HEK293 (cell line): ENCODE measurements around the gene CD96.

ENCODE experiments used
- CTCF ChIA-PET: fragments of 350-600 bp; formaldehyde crosslinking; extraction: SDS; loops from one replicate; lab custom pipeline; 2021; ENCODE audit warnings: antibody characterized with exemption; lab: Yijun Ruan, JAX
- POLR2A ChIA-PET: fragments of 300-600 bp; formaldehyde crosslinking; extraction: SDS; loops from one replicate; lab custom pipeline; 2020; ENCODE audit warnings: antibody characterized with exemption, inconsistent platforms; lab: Yijun Ruan, JAX
- H3K27ac ChIP-seq: fragments of 200-500 bp; sonication (Bioruptor generic); 2 replicates; pipeline ENCODE4 v1.5.1; 2014; ENCODE audit warnings: low read depth, low read length, control low read depth, inconsistent platforms; ENCODE audit errors: extremely low read depth
- H3K36me3 ChIP-seq, 2 experiments: fragments of 200-500 bp in 1 of 2; sonication (Bioruptor generic) in 1 of 2; 1 replicate in 1 of 2; 2 replicates in 1 of 2; pipeline ENCODE4 v1.5.1; 2014 to 2017; ENCODE audit warnings: inconsistent platforms in 2 of 2, low read length in 2 of 2; ENCODE audit not compliant: control insufficient read depth in 2 of 2, insufficient read depth in 1 of 2
- H3K4me1 ChIP-seq: fragments of 200-500 bp; sonication (Bioruptor generic); 2 replicates; pipeline ENCODE4 v1.5.1; 2014; ENCODE audit warnings: mild to moderate bottlenecking, low read length, inconsistent platforms; ENCODE audit not compliant: control insufficient read depth, insufficient read depth
- H3K4me3 ChIP-seq: 2 replicates; pipeline ENCODE4 v1.5.1; 2011; ENCODE audit warnings: low read depth, mild to moderate bottlenecking, control low read depth, low read length, moderate library complexity
- H3K9me3 ChIP-seq: fragments of 200-500 bp; sonication (Bioruptor generic); 2 replicates; pipeline ENCODE4 v1.5.1; 2014; ENCODE audit warnings: low read depth, low read length, inconsistent platforms; ENCODE audit not compliant: control insufficient read depth, insufficient read depth
- GLI4 ChIP-seq: fragments of 450-650 bp; formaldehyde crosslinking; IDR thresholded peaks from 2 replicates; pipeline ENCODE4 v1.5.1; 2016; ENCODE audit warnings: missing biosample characterization, missing genetic modification characterization
- HOXD13 ChIP-seq: sonication (generic); formaldehyde crosslinking; IDR thresholded peaks from 2 replicates; pipeline ENCODE4 v1.8.0; 2022; ENCODE audit warnings: missing genetic modification reagents, borderline replicate concordance
- KLF10 ChIP-seq: fragments of 450-650 bp; IDR thresholded peaks from 2 replicates; pipeline ENCODE4 v1.5.1; 2018; ENCODE audit warnings: missing biosample characterization, mild to moderate bottlenecking, missing genetic modification characterization
- SETDB1 ChIP-seq: IDR thresholded peaks from one replicate; pipeline ENCODE4 v1.6.1; 2017; ENCODE audit warnings: mild to moderate bottlenecking, low read length, moderate library complexity, mixed read lengths; ENCODE audit not compliant: insufficient read length
- SP3 ChIP-seq: fragments of 450-650 bp; formaldehyde crosslinking; IDR thresholded peaks from 2 replicates; pipeline ENCODE4 v1.5.1; 2016; ENCODE audit warnings: missing biosample characterization, missing genetic modification characterization
- YY2 ChIP-seq: fragments of 450-650 bp; formaldehyde crosslinking; IDR thresholded peaks from 2 replicates; pipeline ENCODE4 v1.5.1; 2016; ENCODE audit warnings: missing biosample characterization, missing genetic modification characterization
- ZBTB48 ChIP-seq: fragments of 450-650 bp; formaldehyde crosslinking; IDR thresholded peaks from 2 replicates; pipeline ENCODE4 v1.5.1; 2016; ENCODE audit warnings: missing biosample characterization, missing genetic modification characterization
- ZBTB49 ChIP-seq: fragments of 450-650 bp; formaldehyde crosslinking; IDR thresholded peaks from 2 replicates; pipeline ENCODE4 v1.5.1; 2016; ENCODE audit warnings: missing biosample characterization, missing genetic modification characterization, low read depth
- ZIC2 ChIP-seq: fragments of 450-650 bp; formaldehyde crosslinking; IDR thresholded peaks from 2 replicates; pipeline ENCODE4 v1.5.1; 2016; ENCODE audit warnings: missing biosample characterization, missing genetic modification characterization
- ZNF10 ChIP-seq: fragments of 450-650 bp; formaldehyde crosslinking; IDR thresholded peaks from 2 replicates; pipeline ENCODE4 v1.5.1; 2017; ENCODE audit warnings: missing biosample characterization, missing genetic modification characterization
- ZNF114 ChIP-seq: fragments of 450-650 bp; formaldehyde crosslinking; IDR thresholded peaks from 2 replicates; pipeline ENCODE4 v1.5.0; 2017; ENCODE audit warnings: missing biosample characterization, missing genetic modification characterization
- ZNF16 ChIP-seq: fragments of 450-650 bp; formaldehyde crosslinking; IDR thresholded peaks from 2 replicates; pipeline ENCODE4 v1.5.1; 2016; ENCODE audit warnings: low read depth, missing biosample characterization, missing genetic modification characterization
- ZNF211 ChIP-seq: fragments of 450-650 bp; formaldehyde crosslinking; IDR thresholded peaks from 2 replicates; pipeline ENCODE4 v1.5.1; 2016; ENCODE audit warnings: low read depth, missing biosample characterization, missing genetic modification characterization
- ZNF341 ChIP-seq: fragments of 450-650 bp; formaldehyde crosslinking; IDR thresholded peaks from 2 replicates; pipeline ENCODE4; 2016; ENCODE audit warnings: low read depth, missing biosample characterization, missing genetic modification characterization
- ZNF366 ChIP-seq: fragments of 450-650 bp; formaldehyde crosslinking; conservative IDR thresholded peaks from 2 replicates; pipeline ENCODE4 v1.5.1; 2016; ENCODE audit warnings: missing biosample characterization, missing genetic modification characterization
- ZNF391 ChIP-seq: fragments of 450-650 bp; formaldehyde crosslinking; IDR thresholded peaks from 2 replicates; pipeline ENCODE4 v1.5.1; 2016; ENCODE audit warnings: low read depth, missing biosample characterization, missing genetic modification characterization, borderline replicate concordance
- ZNF501 ChIP-seq: fragments of 450-650 bp; formaldehyde crosslinking; IDR thresholded peaks from 2 replicates; pipeline ENCODE4 v1.5.1; 2016; ENCODE audit warnings: missing biosample characterization, missing genetic modification characterization
- ZNF529 ChIP-seq: fragments of 450-650 bp; formaldehyde crosslinking; IDR thresholded peaks from 2 replicates; pipeline ENCODE4 v1.5.1; 2017; ENCODE audit warnings: missing genetic modification characterization, missing biosample characterization; ENCODE audit not compliant: insufficient replicate concordance
- ZNF560 ChIP-seq: fragments of 450-650 bp; formaldehyde crosslinking; IDR thresholded peaks from 2 replicates; pipeline ENCODE4 v1.5.1; 2017; ENCODE audit warnings: missing biosample characterization, missing genetic modification characterization, borderline replicate concordance
- ZNF561 ChIP-seq: fragments of 450-650 bp; IDR thresholded peaks from 2 replicates; pipeline ENCODE4 v1.5.1; 2018; ENCODE audit warnings: missing biosample characterization, missing genetic modification characterization, borderline replicate concordance
- ZNF624 ChIP-seq: fragments of 450-650 bp; formaldehyde crosslinking; IDR thresholded peaks from 2 replicates; pipeline ENCODE4 v1.5.1; 2017; ENCODE audit warnings: missing biosample characterization, missing genetic modification characterization
- ZNF664 ChIP-seq: fragments of 450-650 bp; formaldehyde crosslinking; IDR thresholded peaks from 2 replicates; pipeline ENCODE4 v1.5.1; 2016; ENCODE audit warnings: missing biosample characterization, missing genetic modification characterization
- ZNF776 ChIP-seq: fragments of 450-650 bp; formaldehyde crosslinking; IDR thresholded peaks from 2 replicates; pipeline ENCODE4 v1.5.0; 2017; ENCODE audit warnings: missing biosample characterization, missing genetic modification characterization, borderline replicate concordance
- ZNF843 ChIP-seq: fragments of 450-650 bp; formaldehyde crosslinking; IDR thresholded peaks from 2 replicates; pipeline ENCODE4 v1.5.1; 2016; ENCODE audit warnings: missing biosample characterization, missing genetic modification characterization
- ZSCAN30 ChIP-seq: fragments of 450-650 bp; IDR thresholded peaks from 2 replicates; pipeline ENCODE4 v1.5.1; 2018; ENCODE audit warnings: missing biosample characterization, mild to moderate bottlenecking, missing genetic modification characterization, moderate library complexity
- TF ChIP-seq, protein P1 (sequence below): fragments of 450-650 bp; formaldehyde crosslinking; IDR thresholded peaks from 2 replicates; pipeline ENCODE4 v1.5.1; 2016; ENCODE audit warnings: missing biosample characterization, missing genetic modification characterization
- TF ChIP-seq, protein P2 (sequence below): fragments of 450-650 bp; formaldehyde crosslinking; IDR thresholded peaks from 2 replicates; pipeline ENCODE4 v1.5.1; 2016; ENCODE audit warnings: missing biosample characterization, missing genetic modification characterization, borderline replicate concordance

CD96 gene

GRCh38 chr3:111591555-111591954 lies 49.6 kb downstream of the CD96 start:
- Histone ChIP-seq H3K9me3 (no peaks in the 10 kb centered on the region), H3K36me3 (no peaks in the 10 kb centered on the region), H3K4me1 (no peaks in the 10 kb centered on the region), H3K4me3 (no peak overlapping the region), H3K27ac (no peak overlapping the region)
- TF ChIP-seq ZIC2 (tag by site-specific recombination) (no peak), GLI4 (tag by site-specific recombination) (no peak), KLF10 (tag by site-specific recombination) (no peak), ZNF501 (tag by site-specific recombination) (no peak), ZNF366 (tag by site-specific recombination) (no peak), ZBTB48 (tag by site-specific recombination) (no peak), ZNF843 (no peak), ZNF10 (no peak), ZSCAN30 (no peak), ZNF211 (tag by site-specific recombination) (no peak), HOXD13 (no peak), ZNF560 (tag by site-specific recombination) (no peak)
- CTCF ChIA-PET = no interaction called here
- POLR2A ChIA-PET = no interaction called here

GRCh38 chr3:111592143-111592542 lies 50.1 kb downstream of the CD96 start:
- no peak for TF ChIP-seq ZNF341
- no peak for TF ChIP-seq ZNF114 (tag by site-specific recombination)
- TF ChIP-seq ZNF16 (tag by site-specific recombination) = no peak
- no peaks in the 10 kb centered on the region for H3K9me3 ChIP-seq
- H3K36me3 ChIP-seq = no peaks in the 10 kb centered on the region
- POLR2A ChIA-PET = no interaction called here
- H3K27ac ChIP-seq = no peak overlapping the region
- CTCF ChIA-PET = no interaction called here
- H3K4me3 ChIP-seq = no peak overlapping the region
- no peaks in the 10 kb centered on the region for H3K4me1 ChIP-seq

- Histone ChIP-seq H3K4me1 (no peaks in the 10 kb centered on the region), H3K27ac (no peak overlapping the region), H3K36me3 (no peaks in the 10 kb centered on the region), H3K9me3 (no peaks in the 10 kb centered on the region), H3K4me3 (no peak overlapping the region)
- TF ChIP-seq ZNF624 (no peak), ZNF391 (no peak), ZNF664 (tag by site-specific recombination) (no peak)
- ChIA-PET POLR2A (no interaction called here), CTCF (interaction anchor here (0.6 kb wide), 1 partner anchor 385 kb away, joined by 5 read pairs; no protein-coding TSS in a partner anchor)
Observed at GRCh38 chr3:111592936-111593335, 50.9 kb downstream of the CD96 start.

GRCh38 chr3:111593666-111594065 lies 51.7 kb downstream of the CD96 start:
- no peak overlapping the region for H3K4me3 ChIP-seq
- H3K27ac ChIP-seq = no peak overlapping the region
- H3K4me1 ChIP-seq = no peaks in the 10 kb centered on the region
- H3K36me3 ChIP-seq = no peaks in the 10 kb centered on the region
- CTCF ChIA-PET = interaction anchor here (0.7 to 1.3 kb wide), 3 partner anchors 19 to 123 kb away, joined by 3 to 6 read pairs (median 4); no protein-coding TSS in a partner anchor
- POLR2A ChIA-PET = no interaction called here
- no peaks in the 10 kb centered on the region for H3K9me3 ChIP-seq
- TF ChIP-seq, protein P1, sequence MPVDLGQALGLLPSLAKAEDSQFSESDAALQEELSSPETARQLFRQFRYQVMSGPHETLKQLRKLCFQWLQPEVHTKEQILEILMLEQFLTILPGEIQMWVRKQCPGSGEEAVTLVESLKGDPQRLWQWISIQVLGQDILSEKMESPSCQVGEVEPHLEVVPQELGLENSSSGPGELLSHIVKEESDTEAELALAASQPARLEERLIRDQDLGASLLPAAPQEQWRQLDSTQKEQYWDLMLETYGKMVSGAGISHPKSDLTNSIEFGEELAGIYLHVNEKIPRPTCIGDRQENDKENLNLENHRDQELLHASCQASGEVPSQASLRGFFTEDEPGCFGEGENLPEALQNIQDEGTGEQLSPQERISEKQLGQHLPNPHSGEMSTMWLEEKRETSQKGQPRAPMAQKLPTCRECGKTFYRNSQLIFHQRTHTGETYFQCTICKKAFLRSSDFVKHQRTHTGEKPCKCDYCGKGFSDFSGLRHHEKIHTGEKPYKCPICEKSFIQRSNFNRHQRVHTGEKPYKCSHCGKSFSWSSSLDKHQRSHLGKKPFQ (tag by site-specific recombination) = no peak
- TF ChIP-seq ZBTB48 (tag by site-specific recombination) (no peak), ZNF366 (tag by site-specific recombination) (no peak), SETDB1 (no peak), SP3 (no peak), ZBTB49 (tag by site-specific recombination) (no peak), ZNF561 (tag by site-specific recombination) (no peak), YY2 (tag by site-specific recombination) (no peak), ZNF529 (no peak), ZNF776 (tag by site-specific recombination) (no peak)
- TF ChIP-seq, protein P2, sequence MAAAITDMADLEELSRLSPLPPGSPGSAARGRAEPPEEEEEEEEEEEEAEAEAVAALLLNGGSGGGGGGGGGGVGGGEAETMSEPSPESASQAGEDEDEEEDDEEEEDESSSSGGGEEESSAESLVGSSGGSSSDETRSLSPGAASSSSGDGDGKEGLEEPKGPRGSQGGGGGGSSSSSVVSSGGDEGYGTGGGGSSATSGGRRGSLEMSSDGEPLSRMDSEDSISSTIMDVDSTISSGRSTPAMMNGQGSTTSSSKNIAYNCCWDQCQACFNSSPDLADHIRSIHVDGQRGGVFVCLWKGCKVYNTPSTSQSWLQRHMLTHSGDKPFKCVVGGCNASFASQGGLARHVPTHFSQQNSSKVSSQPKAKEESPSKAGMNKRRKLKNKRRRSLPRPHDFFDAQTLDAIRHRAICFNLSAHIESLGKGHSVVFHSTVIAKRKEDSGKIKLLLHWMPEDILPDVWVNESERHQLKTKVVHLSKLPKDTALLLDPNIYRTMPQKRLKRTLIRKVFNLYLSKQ (tag by site-specific recombination) = no peak
